Measurements from ENCODE around the gene GART. TPM values are rescaled to one million over a fixed set of nuclear protein-coding genes. Genes with fewer than 3 reads are reported as not detected.
A peak's percentile ranks its signal among the peaks of the same experiment; 100 is the strongest.

GART gene
- total and polyA plus RNA-seq, 4 donors: 15.3 to 58.7 (median 46.9) TPM

DNA sequence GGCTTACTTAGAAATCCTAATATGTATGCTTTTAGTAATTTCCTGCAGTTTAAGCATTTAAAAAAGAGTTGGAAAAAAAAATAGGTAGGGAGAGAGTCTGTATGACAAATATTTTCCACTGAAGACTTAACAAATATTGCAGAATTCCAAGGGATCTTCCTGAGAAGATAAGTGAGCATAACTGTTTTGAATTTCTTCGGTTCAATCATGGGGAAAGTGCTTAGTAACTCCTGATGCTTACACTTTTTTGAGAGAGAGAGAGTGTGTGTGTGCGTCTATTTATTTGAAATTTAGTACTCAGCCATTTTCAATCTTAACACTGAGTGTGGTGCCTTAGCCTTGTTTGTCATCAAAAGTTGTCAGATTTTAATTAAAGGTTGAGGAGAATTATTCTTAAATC is 19.5 kb upstream of the GART start:
- DNase-seq (no peak), ATAC-seq (ENCODE audit: insufficient read depth, low FRiP score) (no peak)
- H3K36me3 ChIP-seq (ENCODE audit: control insufficient read depth in 4 of 4, insufficient read depth in 4 of 4, low read length in 4 of 4): peaks cover 14 to 63% (median 38%) of the 10 kb centered on the region in 4 donors
- WGBS, 2 donors: 89 to 94% methylated on average over 2 of the region's 2 CpGs
- peaks cover 0 to 4% (median 0%) of the 10 kb centered on the region in 5 donors for H3K4me1 ChIP-seq (ENCODE audit: control insufficient read depth in 5 of 5, insufficient read depth in 5 of 5, low read length in 5 of 5)
- no peaks in the 10 kb centered on the region for H3K9me3 ChIP-seq (ENCODE audit: control insufficient read depth in 4 of 4, insufficient read depth in 3 of 4, low read length in 3 of 4)
- H3K27me3 ChIP-seq (ENCODE audit: control insufficient read depth in 3 of 3, insufficient read depth in 3 of 3, low read length in 2 of 3): no peaks in the 10 kb centered on the region
- no peak overlapping the region for H3K9ac ChIP-seq (ENCODE audit: insufficient read depth in 1 of 2, low read length in 2 of 2)
- H3K4me3 ChIP-seq: no peak overlapping the region
- no peak overlapping the region for H3K27ac ChIP-seq (ENCODE audit: low read depth in 1 of 2, low read length in 1 of 2)
- TF ChIP-seq, protein P1, sequence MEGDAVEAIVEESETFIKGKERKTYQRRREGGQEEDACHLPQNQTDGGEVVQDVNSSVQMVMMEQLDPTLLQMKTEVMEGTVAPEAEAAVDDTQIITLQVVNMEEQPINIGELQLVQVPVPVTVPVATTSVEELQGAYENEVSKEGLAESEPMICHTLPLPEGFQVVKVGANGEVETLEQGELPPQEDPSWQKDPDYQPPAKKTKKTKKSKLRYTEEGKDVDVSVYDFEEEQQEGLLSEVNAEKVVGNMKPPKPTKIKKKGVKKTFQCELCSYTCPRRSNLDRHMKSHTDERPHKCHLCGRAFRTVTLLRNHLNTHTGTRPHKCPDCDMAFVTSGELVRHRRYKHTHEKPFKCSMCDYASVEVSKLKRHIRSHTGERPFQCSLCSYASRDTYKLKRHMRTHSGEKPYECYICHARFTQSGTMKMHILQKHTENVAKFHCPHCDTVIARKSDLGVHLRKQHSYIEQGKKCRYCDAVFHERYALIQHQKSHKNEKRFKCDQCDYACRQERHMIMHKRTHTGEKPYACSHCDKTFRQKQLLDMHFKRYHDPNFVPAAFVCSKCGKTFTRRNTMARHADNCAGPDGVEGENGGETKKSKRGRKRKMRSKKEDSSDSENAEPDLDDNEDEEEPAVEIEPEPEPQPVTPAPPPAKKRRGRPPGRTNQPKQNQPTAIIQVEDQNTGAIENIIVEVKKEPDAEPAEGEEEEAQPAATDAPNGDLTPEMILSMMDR (IDR thresholded peaks at IDR 0.05; ENCODE audit: control extremely low read depth, extremely low read depth): no peak

DNA sequence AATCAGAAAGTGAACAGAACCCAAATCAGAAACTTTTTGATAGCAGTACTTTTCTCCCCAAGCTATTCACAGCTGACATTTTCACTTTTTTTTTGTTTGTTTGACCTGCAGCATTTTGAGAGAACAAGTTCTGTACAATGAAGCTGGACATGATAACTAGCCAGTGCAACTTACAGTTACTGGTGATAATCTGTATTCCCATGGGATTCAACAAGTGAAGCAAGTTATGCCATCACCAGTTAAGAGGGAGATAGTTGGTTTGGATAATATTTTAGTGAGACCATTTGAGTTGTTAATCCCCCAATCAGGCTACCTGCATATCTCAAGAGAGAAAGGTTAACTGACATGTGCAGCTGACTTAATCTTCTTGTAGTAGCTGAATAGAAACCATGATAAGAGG is 19.0 kb upstream of the GART start:
- Histone ChIP-seq H3K27ac (ENCODE audit: low read depth in 1 of 2, low read length in 1 of 2) (peak overlapping the region in 1 of 2 donors; percentile 33), H3K27me3 (ENCODE audit: control insufficient read depth in 3 of 3, insufficient read depth in 3 of 3, low read length in 2 of 3) (no peaks in the 10 kb centered on the region), H3K4me3 (no peak overlapping the region), H3K9me3 (ENCODE audit: control insufficient read depth in 4 of 4, insufficient read depth in 3 of 4, low read length in 3 of 4) (no peaks in the 10 kb centered on the region), H3K9ac (ENCODE audit: insufficient read depth in 1 of 2, low read length in 2 of 2) (no peak overlapping the region), H3K4me1 (ENCODE audit: control insufficient read depth in 5 of 5, insufficient read depth in 5 of 5, low read length in 5 of 5) (peaks cover 0 to 4% (median 0%) of the 10 kb centered on the region in 5 donors), H3K36me3 (ENCODE audit: control insufficient read depth in 4 of 4, insufficient read depth in 4 of 4, low read length in 4 of 4) (peaks cover 14 to 66% (median 38%) of the 10 kb centered on the region in 4 donors)
- ATAC-seq (ENCODE audit: insufficient read depth, low FRiP score) (no peak), DNase-seq (no peak)
- TF ChIP-seq, protein P1 (IDR thresholded peaks at IDR 0.05; ENCODE audit: control extremely low read depth, extremely low read depth): no peak

DNA sequence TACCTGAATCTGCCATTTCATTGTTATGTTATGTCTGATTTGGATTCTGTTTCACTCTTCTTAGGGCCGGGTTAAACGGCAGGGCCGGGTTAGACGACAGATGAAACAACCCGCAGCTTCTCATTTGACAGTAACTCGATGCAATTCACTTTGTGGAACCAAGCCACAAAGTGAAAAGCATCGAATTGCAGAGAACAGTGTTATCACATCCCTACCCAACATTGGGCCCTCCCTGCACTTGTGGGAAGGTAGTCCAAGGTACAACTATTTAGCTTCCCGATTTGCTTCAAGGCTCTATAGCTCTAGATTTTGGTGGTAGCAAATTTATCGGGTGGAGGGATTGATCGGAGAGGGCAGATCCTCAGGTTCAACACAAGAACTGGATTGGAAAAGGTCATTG is 17.9 kb upstream of the GART start:
- TF ChIP-seq, protein P1 (IDR thresholded peaks at IDR 0.05; ENCODE audit: control extremely low read depth, extremely low read depth): no peak

More for the DNA sequence above, 17.9 kb upstream of the GART start:
- peaks cover 0 to 4% (median 2%) of the 10 kb centered on the region in 5 donors for H3K4me1 ChIP-seq (ENCODE audit: control insufficient read depth in 5 of 5, insufficient read depth in 5 of 5, low read length in 5 of 5)
- DNase-seq: no peak
- 95 to 96% methylated on average over 10 of the region's 10 CpGs for WGBS, 2 donors
- H3K9ac ChIP-seq (ENCODE audit: insufficient read depth in 1 of 2, low read length in 2 of 2): no peak overlapping the region
- H3K27me3 ChIP-seq (ENCODE audit: control insufficient read depth in 3 of 3, insufficient read depth in 3 of 3, low read length in 2 of 3): no peaks in the 10 kb centered on the region
- H3K36me3 ChIP-seq (ENCODE audit: control insufficient read depth in 4 of 4, insufficient read depth in 4 of 4, low read length in 4 of 4): peaks cover 14 to 65% (median 38%) of the 10 kb centered on the region in 4 donors
- H3K27ac ChIP-seq (ENCODE audit: low read depth in 1 of 2, low read length in 1 of 2): no peak overlapping the region
- no peaks in the 10 kb centered on the region for H3K9me3 ChIP-seq (ENCODE audit: control insufficient read depth in 4 of 4, insufficient read depth in 3 of 4, low read length in 3 of 4)
- no peak overlapping the region for H3K4me3 ChIP-seq
- no peak for ATAC-seq (ENCODE audit: insufficient read depth, low FRiP score)

Measured in lung (tissue), 12 donors.